CD1c-positive myeloid dendritic cell (primary cell): ENCODE measurements around the gene ATP2B2.
"Not testable (repeated sequence)": the region's sequence is repeated elsewhere in the genome, so short reads cannot be mapped to it uniquely, and the experiment has no call there.

ENCODE experiments used
- DNase-seq: peaks from one replicate; pipeline ENCODE4 v3.0.0-alpha.2; 2016; ENCODE audit errors: extremely low spot score

ATP2B2 gene

DNA sequence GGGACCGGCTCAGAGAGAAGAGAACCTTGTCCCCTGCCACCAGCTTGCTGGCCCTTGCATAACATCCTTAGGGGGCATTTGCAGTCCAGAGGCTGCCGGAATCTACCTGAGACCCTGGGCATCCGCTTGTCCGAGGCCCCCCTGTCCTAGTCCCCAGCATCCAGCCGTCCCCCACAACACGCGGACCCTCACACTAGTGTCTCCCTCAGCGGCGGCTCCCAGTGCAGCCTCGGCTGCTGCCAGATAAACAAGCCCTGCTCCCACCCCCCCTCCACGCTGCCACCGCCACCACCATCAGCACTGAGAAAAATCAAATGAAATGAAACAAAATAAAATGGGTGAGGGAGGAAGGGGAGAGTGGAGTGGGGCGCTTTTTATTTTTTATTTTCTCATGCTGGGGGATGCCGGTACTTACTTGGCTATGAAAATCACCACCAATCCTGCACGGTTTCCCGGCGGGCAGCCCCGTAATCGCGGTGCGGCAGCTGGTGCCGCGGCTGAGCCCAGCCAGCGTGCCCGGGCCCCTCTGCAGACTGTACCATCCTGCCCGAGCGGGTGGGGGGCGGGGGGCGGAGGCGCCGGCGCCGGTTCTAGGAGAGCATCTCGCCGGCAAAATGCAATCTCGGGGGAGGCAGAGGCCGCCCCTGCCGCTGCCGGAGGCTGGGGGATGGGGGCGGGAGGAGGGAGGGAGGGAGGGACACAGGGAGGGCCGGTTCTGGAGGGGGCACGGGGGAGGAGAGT, at the start of gene ATP2B2:
Gene ATP2B2, minus strand, starts transcription at position 537 of the 741 bp plus-strand sequence. CDS start 56,043 bp downstream, outside the sequence.
- no peak for DNase-seq

DNA sequence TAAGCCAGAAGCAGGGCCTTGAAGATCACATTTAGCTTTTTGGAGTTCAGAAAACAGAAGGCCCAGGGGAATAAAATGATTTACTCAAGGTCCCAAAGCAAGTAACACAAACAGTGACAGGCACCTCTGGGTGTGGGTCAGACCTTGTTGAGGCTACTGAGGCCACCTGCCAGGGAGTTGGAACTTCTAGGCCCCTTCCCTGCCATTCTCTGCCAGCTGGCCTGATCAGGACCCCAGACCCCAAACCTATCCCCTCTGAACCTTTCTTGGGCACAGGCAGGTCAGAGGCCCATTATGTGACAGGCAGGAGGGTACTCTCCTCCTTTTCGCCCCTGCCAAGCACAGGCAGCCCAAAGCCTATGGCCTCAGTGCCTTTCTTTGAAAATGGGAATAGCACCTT, 49.4 kb upstream of the ATP2B2 start:
- DNase-seq: no peak

DNA sequence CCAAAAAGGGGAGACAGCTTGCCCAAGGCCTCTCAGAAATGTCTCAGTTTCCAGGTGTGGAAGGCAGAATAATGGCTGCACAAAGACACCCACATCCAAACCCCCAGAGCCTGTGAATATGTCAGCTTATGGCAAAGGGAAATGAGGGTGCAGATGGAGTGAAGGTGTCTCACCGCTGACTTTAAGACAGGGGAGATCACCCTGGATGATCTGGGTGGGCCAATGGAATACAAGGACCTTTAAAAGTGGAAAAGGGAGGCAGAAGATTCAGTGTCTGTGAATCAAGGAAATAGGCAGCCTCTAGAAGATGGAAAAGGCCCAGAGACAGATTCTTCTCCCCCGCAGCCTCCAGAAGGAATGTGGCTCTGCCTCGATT, 48.8 kb upstream of the ATP2B2 start:
- DNase-seq: no peak

DNA sequence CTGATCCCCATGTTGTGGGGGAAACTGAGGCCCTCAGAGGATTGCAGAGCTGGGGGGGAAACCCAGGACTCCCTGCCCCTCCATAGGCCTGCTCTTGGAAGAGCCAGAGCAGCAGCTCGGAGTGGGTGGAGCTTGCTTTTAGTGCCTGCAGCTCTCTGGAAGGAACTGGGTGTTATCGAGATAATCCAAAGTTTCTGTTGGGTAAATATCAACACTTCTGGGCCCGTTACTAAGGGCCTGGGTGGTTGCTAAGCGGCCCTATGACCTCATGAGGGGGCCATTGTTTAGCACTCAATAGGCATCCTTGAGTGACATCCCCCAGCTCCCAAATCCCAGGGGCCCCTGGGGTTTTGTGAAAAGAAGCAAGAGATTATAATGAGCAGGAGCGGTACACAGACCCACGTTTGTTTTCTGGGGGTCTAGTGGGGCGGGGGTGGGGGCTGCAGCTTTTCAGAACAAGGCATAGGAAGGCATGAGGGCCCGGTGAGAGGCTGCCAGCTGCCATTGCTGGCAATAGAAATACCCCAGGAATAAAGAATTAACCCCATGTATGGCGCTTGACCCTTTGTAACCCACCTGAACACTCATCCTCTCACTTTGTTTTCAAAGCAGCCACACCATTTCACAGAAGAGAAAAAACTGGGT, 48.3 kb upstream of the ATP2B2 start:
- DNase-seq: no peak

DNA sequence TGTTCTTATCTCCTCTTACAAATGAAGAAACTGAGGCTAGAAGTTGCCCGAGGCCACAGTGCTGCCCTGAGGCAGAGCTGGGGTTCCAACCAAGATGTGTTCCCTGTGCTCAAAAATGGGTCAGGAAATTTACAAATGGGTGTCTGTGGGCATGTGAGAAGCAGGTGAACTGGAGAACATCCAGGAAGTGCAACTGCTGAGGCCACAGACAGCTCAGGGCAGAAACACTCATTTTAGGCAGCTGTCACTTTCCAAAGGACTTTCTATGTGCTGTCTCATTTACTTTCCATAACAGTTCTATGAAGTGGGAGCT, 47.2 kb upstream of the ATP2B2 start:
- DNase-seq: no peak

DNA sequence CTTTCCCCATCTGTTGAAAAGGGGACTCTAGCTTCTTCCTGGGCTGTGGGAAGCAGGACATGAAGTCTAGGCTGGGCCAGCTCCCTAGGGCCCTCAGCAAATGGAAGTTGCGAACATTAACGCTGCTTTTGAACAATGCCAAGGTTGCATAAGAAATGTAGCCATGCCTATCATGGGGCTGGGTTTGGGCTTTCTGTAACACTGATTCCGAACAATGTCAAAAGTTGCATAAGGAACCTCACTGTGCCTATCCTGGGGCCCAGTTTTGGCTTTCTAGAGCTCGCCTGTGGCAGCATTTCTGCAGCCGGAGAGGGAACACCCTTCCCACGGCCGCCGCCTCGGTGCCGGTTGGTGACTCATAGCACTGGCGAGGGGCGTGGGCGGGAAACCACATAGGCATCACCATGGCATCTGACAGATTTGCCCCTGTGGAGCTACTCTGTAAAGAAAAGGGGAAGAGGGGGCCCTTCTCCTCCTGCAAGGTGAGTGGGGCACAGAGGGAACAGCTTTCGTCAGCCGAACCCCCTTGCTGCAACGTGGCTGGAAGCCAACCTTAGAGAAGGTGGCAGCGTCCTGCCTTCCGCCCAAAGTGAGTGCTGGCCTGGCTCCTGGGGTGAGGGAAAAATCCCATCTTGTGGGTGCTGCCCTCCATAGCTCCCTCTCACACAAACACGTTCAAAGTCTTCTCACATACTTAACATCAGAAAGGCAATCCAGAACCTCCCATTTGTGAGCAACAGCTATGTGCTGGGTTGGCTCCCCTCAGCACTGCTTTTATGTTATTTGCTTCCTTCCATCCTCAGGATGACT, 46.6 kb upstream of the ATP2B2 start:
- DNase-seq: peak; percentile 95

DNA sequence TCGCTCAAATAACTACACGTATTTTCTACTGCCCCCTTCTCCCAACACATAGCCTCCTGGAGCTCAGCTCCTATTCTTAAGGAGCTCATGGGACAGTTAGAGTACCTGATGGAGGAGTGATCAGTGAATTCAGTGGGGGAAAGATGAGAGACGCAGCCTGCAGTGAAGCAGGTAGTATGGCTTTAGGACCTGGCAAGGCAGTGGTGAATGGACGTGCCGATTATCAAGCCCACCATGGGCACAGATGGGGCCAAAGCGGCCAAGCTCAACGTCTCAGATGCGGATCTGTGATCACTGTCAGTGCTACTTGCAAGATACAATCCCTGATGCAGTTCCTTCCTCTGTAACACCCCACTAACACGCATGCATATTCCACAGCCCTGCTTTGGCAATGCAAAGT, 45.8 kb upstream of the ATP2B2 start:
- DNase-seq: no peak

DNA sequence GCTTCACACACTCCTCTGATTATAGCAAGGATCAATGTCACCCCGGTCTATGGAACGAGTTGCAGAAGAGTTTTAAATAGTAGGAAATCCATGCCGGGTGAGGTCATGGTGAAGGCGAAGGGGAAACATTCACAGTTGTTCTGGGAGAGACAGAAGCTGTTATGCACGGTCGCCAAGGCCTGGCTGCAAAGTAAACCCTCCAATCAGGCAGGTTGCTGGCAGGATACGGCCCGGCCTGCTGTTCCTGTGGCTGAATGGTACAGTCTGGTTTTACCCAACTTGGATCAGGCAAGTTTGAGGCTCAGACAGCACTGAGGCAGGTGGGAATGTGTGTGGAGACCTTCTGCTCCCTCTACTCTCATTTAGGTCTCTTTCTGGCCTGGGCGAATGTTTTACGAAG, 45.3 kb upstream of the ATP2B2 start:
- DNase-seq: no peak

DNA sequence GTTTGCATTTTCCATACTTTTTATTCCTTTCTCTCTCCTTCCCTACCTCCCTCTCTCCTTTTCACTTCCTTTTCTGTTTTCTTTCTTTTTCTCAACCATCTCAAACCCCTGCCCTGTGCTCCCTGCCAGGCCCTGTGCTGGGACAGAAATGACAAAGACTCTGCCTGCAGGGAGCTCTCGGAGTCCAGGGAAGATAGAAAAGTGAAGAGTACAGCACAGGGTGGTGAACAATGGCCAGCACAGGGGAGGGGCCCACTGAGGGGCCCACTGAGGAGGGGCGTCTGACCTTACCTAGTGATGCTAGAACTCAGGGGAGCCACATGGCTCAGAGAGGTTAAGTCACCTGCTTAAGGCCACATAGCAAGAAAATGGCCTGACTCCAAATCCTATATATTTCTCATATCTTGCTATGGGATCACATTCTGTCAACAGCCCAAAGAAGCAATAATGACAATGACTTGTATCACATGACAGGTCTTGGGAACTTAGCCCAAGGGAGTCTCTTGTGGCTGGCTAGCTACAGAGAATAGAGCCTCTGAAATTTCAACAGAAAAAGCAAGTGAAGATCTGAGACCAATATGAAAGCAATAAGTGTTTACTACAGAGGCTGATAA, 44.3 kb upstream of the ATP2B2 start:
- no peak for DNase-seq

DNA sequence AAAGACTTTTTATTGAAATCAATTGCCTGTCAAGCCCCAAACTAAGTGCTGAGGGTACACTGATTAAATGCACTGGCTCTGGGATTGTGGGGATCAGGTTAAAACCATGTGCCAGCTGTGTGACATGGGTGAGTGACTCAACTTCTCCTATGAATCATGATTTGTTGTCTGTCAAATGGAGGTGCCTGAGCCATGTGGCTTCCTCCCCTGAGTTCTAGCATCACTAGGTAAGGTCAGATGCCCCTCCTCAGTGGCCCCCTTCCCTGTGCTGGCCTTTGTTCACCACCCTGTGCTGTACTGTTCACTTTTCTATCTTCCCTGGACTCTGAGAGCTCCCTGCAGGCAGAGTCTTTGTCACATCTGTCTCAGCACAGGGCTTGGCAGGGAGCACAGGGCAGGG, 43.6 kb upstream of the ATP2B2 start:
- DNase-seq: no peak

DNA sequence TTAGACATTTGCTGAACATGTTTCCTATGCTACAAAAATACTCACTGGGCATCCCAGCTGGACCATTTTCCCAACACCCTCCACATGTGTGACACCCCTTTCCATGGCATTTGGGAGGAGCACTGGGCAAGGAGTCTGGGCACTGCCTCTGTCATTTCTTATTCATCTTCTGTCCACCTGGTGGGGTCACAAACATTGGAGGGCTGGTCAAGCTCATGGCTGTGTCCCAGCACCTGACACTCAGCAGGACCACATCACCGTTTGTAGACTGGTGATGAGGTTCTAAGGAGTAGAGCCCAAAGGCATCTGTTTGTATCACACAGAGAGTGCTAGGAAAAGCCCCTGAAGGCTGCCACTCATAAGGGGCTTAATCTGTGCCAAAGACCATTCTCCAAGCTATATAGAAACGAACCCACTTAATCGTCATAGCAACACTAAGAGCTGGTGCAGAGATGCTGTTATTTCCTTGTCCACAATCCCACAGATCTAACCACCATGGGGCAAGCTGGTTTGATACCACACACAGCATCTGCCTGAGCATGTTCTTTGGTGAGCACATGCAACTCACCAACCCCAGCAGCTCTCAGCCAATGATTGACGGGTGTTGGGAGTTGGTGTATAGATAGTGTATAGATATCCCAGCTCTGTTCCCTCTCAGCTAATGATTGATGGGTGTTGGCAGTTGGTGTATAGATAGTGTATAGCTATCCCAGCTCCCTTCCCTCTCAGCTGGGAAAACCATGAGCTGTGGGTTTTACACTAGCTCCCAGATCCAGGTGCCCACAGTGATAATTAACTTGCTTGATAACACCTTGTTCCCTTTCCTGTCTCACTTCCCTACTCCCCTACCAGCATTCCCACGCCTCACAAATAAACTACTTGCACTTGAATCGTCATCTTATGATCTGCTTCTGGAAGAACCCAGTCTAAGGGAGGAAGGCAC, 42.7 kb upstream of the ATP2B2 start:
- no peak for DNase-seq

DNA sequence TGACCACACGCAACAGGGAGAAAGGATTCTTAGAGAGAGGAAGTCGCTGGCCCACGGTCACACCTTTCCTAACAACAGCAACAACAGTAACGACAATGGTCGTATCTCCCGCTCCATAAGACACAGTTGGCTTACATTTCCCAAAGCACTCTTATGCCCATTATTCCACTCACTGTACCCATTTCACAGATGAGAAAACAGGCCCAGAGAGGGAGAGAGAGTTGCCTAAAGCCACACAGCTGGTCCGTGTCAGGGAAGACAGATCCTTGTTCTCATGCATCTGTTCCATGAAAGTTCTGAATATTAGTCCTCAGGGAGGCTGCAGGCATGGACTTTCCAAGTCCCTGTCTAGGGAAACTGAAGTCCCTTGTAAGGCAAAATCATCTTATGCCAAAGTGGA, 42.0 kb upstream of the ATP2B2 start:
- no peak for DNase-seq

DNA sequence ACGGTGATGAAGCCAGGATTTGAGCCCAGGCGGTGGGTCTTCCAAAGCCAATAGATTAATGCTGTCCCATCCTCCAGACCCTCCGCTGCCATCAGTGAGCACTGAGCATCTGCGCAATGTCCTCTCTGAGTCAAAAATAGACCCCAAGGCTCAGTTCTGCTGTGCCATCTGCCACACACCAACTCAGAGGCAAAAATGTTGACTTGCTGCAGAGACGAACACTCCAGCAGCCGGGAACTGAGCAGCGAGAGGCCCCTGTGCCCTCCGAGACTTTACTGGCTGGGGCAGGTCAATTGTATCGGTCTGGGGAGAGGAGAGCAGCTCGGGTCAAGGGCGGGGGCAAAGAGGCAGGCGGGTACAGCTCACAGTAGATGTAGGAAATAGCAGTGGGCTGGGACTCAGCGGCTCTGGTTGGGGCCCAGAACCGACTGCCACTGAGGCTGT, 41.5 kb upstream of the ATP2B2 start:
- no peak for DNase-seq

DNA sequence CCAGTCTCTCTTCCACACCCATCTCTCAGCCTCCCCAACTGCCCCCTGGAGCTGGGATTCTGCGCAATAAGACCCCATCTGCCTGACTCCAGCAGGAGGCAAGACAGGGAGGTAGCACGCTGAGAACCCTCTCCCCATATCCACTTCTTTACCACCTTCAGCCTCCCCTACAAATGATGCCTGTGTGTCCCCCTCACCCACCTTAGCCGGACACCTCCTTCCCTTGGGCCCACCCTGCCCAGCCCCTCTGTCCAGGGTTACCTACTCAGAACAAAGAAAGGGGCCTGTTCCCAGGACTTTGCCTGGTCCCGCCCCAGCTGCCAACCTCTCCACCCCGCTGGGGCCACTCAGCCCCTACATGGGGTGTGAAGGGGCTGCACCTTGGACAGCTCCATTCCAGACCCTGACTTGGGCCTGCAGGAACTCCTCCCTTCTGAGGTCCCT, 40.8 kb upstream of the ATP2B2 start:
- DNase-seq: no peak

DNA sequence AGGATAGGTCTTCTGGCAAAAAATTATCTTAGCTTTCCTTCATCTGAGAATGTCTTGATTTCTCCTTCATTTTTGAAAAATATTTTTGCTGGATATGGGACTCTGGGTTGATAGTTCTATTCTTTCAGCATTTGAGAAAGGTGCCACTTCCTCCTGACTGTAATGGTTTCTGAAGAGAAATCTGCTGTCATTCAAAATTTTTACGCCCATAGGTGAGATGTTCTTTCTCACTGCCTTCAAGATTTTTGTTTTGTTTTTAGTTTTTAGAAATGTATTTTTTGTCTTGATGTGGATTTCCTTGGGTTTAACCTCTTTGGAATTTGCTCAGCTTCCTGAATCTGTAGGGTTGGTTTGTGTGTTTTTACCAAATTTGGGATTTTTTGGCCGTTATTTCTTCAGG, 37.1 kb upstream of the ATP2B2 start:
- DNase-seq: no peak

DNA sequence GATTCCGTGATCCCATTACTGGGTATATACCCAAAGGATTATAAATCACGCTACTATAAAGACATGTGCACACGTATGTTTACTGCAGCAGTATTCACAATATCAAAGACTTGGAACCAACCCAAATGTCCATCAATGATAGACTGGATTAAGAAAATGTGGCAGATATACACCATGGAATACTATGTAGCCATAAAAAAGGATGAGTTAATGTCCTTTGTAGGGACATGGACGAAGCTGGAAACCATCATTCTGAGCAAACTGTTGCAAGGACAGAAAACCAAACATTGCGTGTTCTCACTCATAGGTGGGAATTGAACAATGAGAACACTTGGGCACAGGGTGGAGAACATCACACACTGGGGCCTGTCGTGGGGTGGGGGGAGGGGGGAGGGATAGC, 35.0 kb upstream of the ATP2B2 start:
- not testable (repeated sequence) for DNase-seq

DNA sequence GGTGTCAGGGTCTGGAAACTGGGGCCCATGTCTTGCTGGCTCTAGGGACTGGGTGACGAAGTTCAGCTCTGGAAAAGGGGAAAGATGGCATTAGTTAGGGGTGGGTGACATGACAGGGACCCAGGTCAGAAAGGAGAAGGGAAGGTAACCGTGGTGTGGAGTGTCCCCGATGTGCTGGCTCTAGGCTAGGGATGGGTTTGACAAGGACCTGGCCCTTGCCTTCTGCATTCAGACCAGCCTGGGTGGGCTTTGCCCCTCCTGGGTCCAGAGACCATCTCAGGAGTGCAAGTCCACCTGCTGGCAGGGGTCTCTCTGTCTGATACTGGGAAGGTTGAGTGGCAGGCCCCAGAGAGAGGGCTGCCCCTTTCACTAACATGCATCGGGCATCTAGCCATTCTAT, 28.7 kb upstream of the ATP2B2 start:
- DNase-seq: no peak

DNA sequence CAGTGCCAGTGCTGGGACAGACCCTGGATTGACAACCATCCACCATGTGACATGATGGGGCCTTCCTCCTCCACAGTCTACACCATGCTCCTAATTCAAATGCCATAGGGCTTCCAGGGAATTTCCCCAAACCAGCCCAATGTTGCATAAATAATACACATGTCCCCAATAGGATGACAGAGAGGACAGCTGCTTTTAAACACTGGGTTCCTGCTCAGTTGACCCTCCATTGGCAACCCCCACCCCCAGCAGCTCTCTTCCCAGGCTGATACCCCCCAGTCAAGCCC, 28.3 kb upstream of the ATP2B2 start:
- no peak for DNase-seq

DNA sequence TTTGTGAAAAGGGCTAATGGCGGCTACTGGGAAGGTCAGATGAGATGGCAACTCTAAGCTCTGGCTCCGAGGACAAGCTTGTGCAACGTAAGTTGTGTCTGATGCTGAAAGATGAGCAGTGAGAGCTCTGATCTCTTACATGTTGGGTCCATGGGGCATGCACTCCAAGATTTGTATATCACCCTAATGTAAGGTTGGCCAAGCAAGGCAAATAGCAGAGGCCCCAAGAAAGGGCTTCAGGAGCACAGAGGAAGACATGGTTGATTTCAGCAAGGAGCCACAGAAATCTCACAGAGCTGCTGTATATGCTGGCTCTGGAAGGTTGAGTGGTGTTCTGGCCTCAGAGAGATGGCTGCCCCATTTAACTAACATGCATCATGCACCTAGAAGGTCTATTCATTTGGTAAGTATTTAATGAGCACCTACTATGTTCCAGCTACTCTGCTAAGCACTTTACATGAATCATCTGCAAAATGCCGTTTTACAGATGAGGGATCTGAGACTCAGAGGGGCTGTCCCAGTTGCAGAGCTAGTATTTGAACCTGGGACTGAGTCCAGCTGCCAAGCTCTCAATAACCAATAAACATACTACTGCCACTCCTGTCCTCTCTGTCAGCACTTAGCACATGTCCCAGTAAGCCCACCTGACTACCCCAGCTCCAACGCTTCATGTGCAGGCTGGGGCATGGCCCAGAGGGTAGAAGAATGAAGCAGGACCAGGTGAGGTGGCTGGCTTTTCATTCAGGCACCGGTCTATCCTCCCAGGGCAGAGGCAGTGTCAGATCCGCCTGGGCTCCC, 27.8 kb upstream of the ATP2B2 start:
- no peak for DNase-seq

DNA sequence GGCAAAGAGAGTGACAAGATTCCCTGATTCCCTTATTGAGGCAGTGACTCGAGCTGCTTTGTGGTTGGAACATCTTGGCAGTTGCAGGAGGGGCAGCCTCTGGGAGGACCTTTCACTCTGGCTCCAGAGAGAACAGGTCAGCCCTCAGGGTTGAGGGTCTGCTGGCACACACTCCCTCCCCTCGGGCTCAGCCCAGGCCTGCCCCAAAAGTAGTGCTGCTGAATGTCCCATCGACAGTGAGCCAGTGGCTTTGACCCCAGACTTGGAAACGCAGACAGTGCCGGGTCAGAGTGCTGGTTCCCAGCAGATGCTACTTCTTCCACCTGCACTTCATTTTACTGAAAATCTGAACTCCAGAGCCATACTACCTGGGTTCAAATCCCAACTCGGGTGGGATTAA, 25.6 kb upstream of the ATP2B2 start:
- DNase-seq: no peak

DNA sequence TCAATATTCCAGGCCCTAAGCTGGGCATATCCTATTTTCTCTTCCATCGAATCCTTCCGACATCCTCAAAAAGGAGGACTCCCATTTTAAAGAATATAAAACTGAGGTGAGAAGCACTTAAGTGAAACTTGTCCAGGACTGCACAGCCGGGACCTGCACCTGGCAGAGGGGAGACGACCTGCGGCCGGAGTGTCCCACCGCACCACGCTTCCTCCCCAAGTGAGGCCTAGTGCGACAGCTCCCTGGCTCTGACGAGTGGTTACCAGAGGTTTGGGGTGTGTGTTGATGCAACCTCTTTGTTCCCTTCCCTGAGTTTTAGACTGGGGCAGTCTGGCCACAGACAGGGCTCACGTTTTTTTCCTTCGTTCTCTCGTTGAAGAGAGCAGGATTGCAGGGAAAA, 24.9 kb upstream of the ATP2B2 start:
- no peak for DNase-seq
